HL-60 (cell line): ENCODE data around the gene METTL21A.

Experiments
- GABPA ChIP-seq: IDR thresholded peaks from 2 replicates; pipeline ENCODE4 v1.6.1; 2012; ENCODE audit warnings: low read depth
- TF ChIP-seq, protein P1 (sequence below): IDR thresholded peaks from 2 replicates; pipeline ENCODE4 v1.6.1; 2012; ENCODE audit warnings: low read depth; ENCODE audit not compliant: insufficient replicate concordance

- TF ChIP-seq, protein P1, sequence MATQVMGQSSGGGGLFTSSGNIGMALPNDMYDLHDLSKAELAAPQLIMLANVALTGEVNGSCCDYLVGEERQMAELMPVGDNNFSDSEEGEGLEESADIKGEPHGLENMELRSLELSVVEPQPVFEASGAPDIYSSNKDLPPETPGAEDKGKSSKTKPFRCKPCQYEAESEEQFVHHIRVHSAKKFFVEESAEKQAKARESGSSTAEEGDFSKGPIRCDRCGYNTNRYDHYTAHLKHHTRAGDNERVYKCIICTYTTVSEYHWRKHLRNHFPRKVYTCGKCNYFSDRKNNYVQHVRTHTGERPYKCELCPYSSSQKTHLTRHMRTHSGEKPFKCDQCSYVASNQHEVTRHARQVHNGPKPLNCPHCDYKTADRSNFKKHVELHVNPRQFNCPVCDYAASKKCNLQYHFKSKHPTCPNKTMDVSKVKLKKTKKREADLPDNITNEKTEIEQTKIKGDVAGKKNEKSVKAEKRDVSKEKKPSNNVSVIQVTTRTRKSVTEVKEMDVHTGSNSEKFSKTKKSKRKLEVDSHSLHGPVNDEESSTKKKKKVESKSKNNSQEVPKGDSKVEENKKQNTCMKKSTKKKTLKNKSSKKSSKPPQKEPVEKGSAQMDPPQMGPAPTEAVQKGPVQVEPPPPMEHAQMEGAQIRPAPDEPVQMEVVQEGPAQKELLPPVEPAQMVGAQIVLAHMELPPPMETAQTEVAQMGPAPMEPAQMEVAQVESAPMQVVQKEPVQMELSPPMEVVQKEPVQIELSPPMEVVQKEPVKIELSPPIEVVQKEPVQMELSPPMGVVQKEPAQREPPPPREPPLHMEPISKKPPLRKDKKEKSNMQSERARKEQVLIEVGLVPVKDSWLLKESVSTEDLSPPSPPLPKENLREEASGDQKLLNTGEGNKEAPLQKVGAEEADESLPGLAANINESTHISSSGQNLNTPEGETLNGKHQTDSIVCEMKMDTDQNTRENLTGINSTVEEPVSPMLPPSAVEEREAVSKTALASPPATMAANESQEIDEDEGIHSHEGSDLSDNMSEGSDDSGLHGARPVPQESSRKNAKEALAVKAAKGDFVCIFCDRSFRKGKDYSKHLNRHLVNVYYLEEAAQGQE = no peak
- TF ChIP-seq GABPA = no peak
These were observed 10.4 kb upstream of the METTL21A start for GRCh38 chr2:207635468-207636200.
